ENCODE data around the gene KIF1C. TPM values are rescaled to one million over a fixed set of nuclear protein-coding genes. Genes with fewer than 3 reads are reported as not detected.

The KIF1C gene
- total RNA-seq, 1 experiment from 2014 or later, result 85.6 TPM

GRCh38 chr17:5020502-5021023, 22.8 kb downstream of the KIF1C start:
- no peaks in the 10 kb centered on the region for H3K79me1 ChIP-seq (ENCODE audit: insufficient read depth, low read depth, low read length, poor library complexity, severe bottlenecking)
- no CpG with 5 or more reads among the region's 20 CpGs for WGBS (ENCODE audit: extremely low coverage, insufficient read length, low lambda C conversion rate)
- H3K18ac ChIP-seq (ENCODE audit: insufficient read length, low read depth, low read length), result no peak overlapping the region
- no peak overlapping the region for H4K5ac ChIP-seq (ENCODE audit: insufficient read length, low read depth, low read length)
- no peak overlapping the region for H2AFZ ChIP-seq (ENCODE audit: low read length)
- Mint-ChIP-seq H3K9me3 (no peaks in the 10 kb centered on the region), H3K27ac (peak overlapping the region in 1 of 3 experiments; percentile 49; a peak in 1 of 7 replicates), H3K4me3 (no peak overlapping the region), H3K4me1 (no peaks in the 10 kb centered on the region), H3K27me3 (ENCODE audit: low read depth) (no peaks in the 10 kb centered on the region), H3K36me3 (ENCODE audit: insufficient read depth in 1 of 3, low read depth in 3 of 3) (peaks cover 35 to 69% (median 66%) of the 10 kb centered on the region in 3 experiments)
- no peak overlapping the region for H3K23ac ChIP-seq (ENCODE audit: insufficient read length, low read depth, low read length)
- no peak overlapping the region for H2BK20ac ChIP-seq (ENCODE audit: low read depth, low read length, poor library complexity, severe bottlenecking)
- H2BK12ac ChIP-seq (ENCODE audit: insufficient read length, low read depth, low read length), result no peak overlapping the region
- H3K23me2 ChIP-seq (ENCODE audit: insufficient read length, low read depth, low read length, poor library complexity, severe bottlenecking), result no peaks in the 10 kb centered on the region
- no peak overlapping the region for H3K4me2 ChIP-seq (ENCODE audit: insufficient read depth, insufficient read length, low read length)
- no peak overlapping the region for H2BK15ac ChIP-seq (ENCODE audit: low read depth, low read length)
- H3K14ac ChIP-seq (ENCODE audit: insufficient read depth, low read length), result no peak overlapping the region
- no peak overlapping the region for H3K4ac ChIP-seq (ENCODE audit: low read depth, low read length)
- no peak overlapping the region for H2BK5ac ChIP-seq (ENCODE audit: insufficient read length, low read length)
- H3K4me1 ChIP-seq (ENCODE audit: insufficient read depth, low read length), result no peaks in the 10 kb centered on the region
- TF ChIP-seq CTCF (conservative IDR thresholded peaks at IDR 0.05), result no peak
- no peaks in the 10 kb centered on the region for H4K20me1 ChIP-seq (ENCODE audit: control insufficient read depth, insufficient read depth, insufficient read length)
- H3K9me3 ChIP-seq (ENCODE audit: control insufficient read depth, low read depth, low read length), result no peaks in the 10 kb centered on the region
- no peak overlapping the region for H3K9ac ChIP-seq (ENCODE audit: extremely low read depth, insufficient read length, low read length)
- no peak overlapping the region for H3T11ph ChIP-seq (ENCODE audit: low read length)
- no peak overlapping the region for H3K56ac ChIP-seq (ENCODE audit: insufficient read length, low read depth, low read length)
- H2BK120ac ChIP-seq (ENCODE audit: low read depth, low read length, poor library complexity, severe bottlenecking), result no peak overlapping the region
- H4K8ac ChIP-seq (replicated peaks; ENCODE audit: insufficient read length, low read depth, low read length), result no peak overlapping the region
- no peaks in the 10 kb centered on the region for H3K79me2 ChIP-seq (ENCODE audit: insufficient read depth, low read length)
- no peak overlapping the region for H3K27ac ChIP-seq (ENCODE audit: insufficient read length, low read depth, low read length)
- H3K27me3 ChIP-seq (ENCODE audit: insufficient read depth, low read length), result no peaks in the 10 kb centered on the region
- no peak for DNase-seq
- H4K91ac ChIP-seq (ENCODE audit: insufficient read length, low read depth, low read length), result no peak overlapping the region
- H2AK5ac ChIP-seq (ENCODE audit: insufficient read length, low read length), result no peak overlapping the region

Measured in H9 (cell line).